Measurements from ENCODE around the gene LRMDA. TPM values are rescaled to one million over a fixed set of nuclear protein-coding genes. Genes with fewer than 3 reads are reported as not detected.

Gene LRMDA
- total and polyA plus RNA-seq, 2 of the 8 experiments (the other 6 are each of a cell fraction or from before 2014, with no cell fraction given) = 0.86 to 2.8 TPM

DNA sequence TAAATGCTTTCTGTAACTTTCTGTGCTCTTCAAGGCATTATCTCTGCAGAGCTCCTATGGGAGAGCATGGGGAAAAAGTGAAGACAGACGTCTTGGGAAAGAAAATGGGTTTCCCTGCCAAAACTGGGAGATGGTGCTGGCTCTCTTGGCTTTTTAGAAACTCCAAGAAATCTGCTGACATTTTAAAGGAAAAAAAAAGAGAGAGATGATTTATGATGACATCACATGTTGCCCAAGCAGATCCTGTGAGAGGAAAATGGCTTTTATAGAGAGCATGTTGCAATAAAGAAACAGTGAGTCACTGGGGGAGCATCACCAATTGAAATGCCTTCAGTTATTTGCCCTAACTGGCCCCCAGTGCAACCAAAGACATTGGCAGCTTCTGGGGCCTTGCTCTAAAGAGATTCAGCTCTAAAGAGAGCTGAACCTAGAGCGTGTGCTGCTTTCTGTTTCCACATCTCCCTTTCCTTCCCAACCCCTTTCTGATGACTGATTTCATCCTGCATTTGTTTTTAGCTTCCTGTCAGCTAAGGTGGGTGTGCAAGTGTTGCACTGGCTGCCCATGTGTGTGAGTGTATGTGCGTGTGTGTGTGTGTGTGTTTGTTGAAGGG is 37.7 kb downstream of the LRMDA start:
- H3K27ac ChIP-seq (ENCODE audit: low read depth, low read length) = no peak overlapping the region
- CTCF ChIA-PET (ENCODE audit: partially characterized antibody) = no interaction called here
- no peaks in the 10 kb centered on the region for H4K20me1 ChIP-seq (replicated peaks in 1 of 2; ENCODE audit: control insufficient read depth in 1 of 2, insufficient read depth in 2 of 2, low read length in 2 of 2)
- H2BK120ac ChIP-seq (replicated peaks; ENCODE audit: low read depth, low read length) = no peak overlapping the region
- no peak overlapping the region for H3K4me3 ChIP-seq (ENCODE audit: extremely low read depth in 1 of 4, insufficient read depth in 2 of 4, low read depth in 3 of 4, low read length in 4 of 4)
- H3K4me2 ChIP-seq (ENCODE audit: insufficient read depth in 1 of 2, low read depth in 2 of 2, low read length in 2 of 2) = no peak overlapping the region
- no peak overlapping the region for H3K18ac ChIP-seq (ENCODE audit: extremely low read depth, low read length)
- H3K79me2 ChIP-seq (ENCODE audit: control insufficient read depth in 1 of 2, insufficient read depth in 2 of 2, low read length in 2 of 2) = no peaks in the 10 kb centered on the region
- H2AFZ ChIP-seq (ENCODE audit: low read length) = no peak overlapping the region
- H3K9ac ChIP-seq (replicated peaks in 1 of 4; ENCODE audit: extremely low read depth in 1 of 4, low read depth in 3 of 4, low read length in 3 of 4) = no peak overlapping the region
- H2AK5ac ChIP-seq (ENCODE audit: low read depth, low read length) = no peak overlapping the region
- H3K27me3 ChIP-seq (replicated peaks in 1 of 4; ENCODE audit: control insufficient read depth in 3 of 4, extremely low read depth in 1 of 4, insufficient read depth in 3 of 4, low read length in 3 of 4) = 0 out of 7 replicates have a peak, but pooled peaks cover 0 to 2% (median 0%) of the 10 kb centered on the region in 4 experiments
- peak overlapping the region; percentile 82; the same call in 1 of the 2 replicates for H2BK15ac ChIP-seq (ENCODE audit: low read length)
- H3K79me1 ChIP-seq (ENCODE audit: low read depth, low read length) = no peaks in the 10 kb centered on the region
- H3K4ac ChIP-seq (replicated peaks; ENCODE audit: insufficient read length, low read depth, low read length) = no peak overlapping the region
- POLR2A ChIA-PET (ENCODE audit: partially characterized antibody) = no interaction called here
- H3K23ac ChIP-seq (ENCODE audit: insufficient read length) = no peak overlapping the region
- no peak overlapping the region for H2BK12ac ChIP-seq (ENCODE audit: low read depth, low read length)
- 85% methylated on average over 3 of the region's 3 CpGs; no CpG with 5 or more reads in 1 of the 2 experiments for WGBS, 2 experiments (ENCODE audit: extremely low coverage in 1 of 2, insufficient coverage in 1 of 2, insufficient read length in 1 of 2, insufficient replicate concordance in 2 of 2, low coverage in 1 of 2, low lambda C conversion rate in 2 of 2, missing lambda C conversion rate in 1 of 2)
- H2BK20ac ChIP-seq (ENCODE audit: low read length) = no peak overlapping the region
- H3K56ac ChIP-seq (replicated peaks; ENCODE audit: insufficient read length, low read depth, low read length) = no peak overlapping the region
- no peak overlapping the region for H4K91ac ChIP-seq (replicated peaks; ENCODE audit: insufficient read length, low read length)
- H4K5ac ChIP-seq (ENCODE audit: insufficient read length, low read depth, low read length) = no peak overlapping the region
- no peak for FAIRE-seq
- peaks cover 0 to 4% (median 0%) of the 10 kb centered on the region in 4 experiments; a peak in 3 of 7 replicates for H3K4me1 ChIP-seq (replicated peaks in 1 of 4; ENCODE audit: control insufficient read depth in 3 of 4, insufficient read depth in 4 of 4, low read length in 3 of 4)
- no peak overlapping the region for H3K14ac ChIP-seq (ENCODE audit: insufficient read length)
- DNase-seq (ENCODE audit: low read depth in 1 of 2, low spot score in 2 of 2) = no peak
- no peak overlapping the region; the same call in 1 of the 2 replicates for H2BK5ac ChIP-seq (ENCODE audit: low read depth, low read length)
- H3K36me3 ChIP-seq (ENCODE audit: control insufficient read depth in 2 of 4, insufficient read depth in 4 of 4, low read length in 3 of 4) = no peaks in the 10 kb centered on the region
- H4K8ac ChIP-seq (ENCODE audit: extremely low read depth, insufficient read depth, low read length) = peak overlapping the region; percentile 28; the same call in 1 of the 2 replicates
- no peaks in the 10 kb centered on the region for H3K23me2 ChIP-seq (ENCODE audit: low read depth, low read length)
- peaks cover 0 to 1% of the 10 kb centered on the region in 2 experiments; a peak in 1 of 4 replicates for H3K9me3 ChIP-seq (ENCODE audit: insufficient read depth in 2 of 2, low read depth in 1 of 2, low read length in 1 of 2)
- no peak for TF ChIP-seq BCL11A (IDR thresholded peaks at IDR 0.05; ENCODE audit: low read depth in 2 of 2, low read length in 2 of 2)
- no peak for TF ChIP-seq YY1 (IDR thresholded peaks at IDR 0.05; ENCODE audit: low read depth, low read length)
- TF ChIP-seq KDM1A (IDR thresholded peaks at IDR 0.05; ENCODE audit: borderline replicate concordance, low read length) = no peak
- no peak for TF ChIP-seq ASH2L (IDR thresholded peaks at IDR 0.05; ENCODE audit: low read length)
- TF ChIP-seq BACH1 (IDR thresholded peaks at IDR 0.05; ENCODE audit: low read length) = no peak
- no peak for TF ChIP-seq TBP (IDR thresholded peaks at IDR 0.05; ENCODE audit: low read depth, low read length)
- no peak for TF ChIP-seq CHD1 (IDR thresholded peaks at IDR 0.05; ENCODE audit: low read depth, low read length)
- no peak for TF ChIP-seq KDM4A (IDR thresholded peaks at IDR 0.05; ENCODE audit: low read depth, low read length, severe bottlenecking)
- TF ChIP-seq, protein P1, sequence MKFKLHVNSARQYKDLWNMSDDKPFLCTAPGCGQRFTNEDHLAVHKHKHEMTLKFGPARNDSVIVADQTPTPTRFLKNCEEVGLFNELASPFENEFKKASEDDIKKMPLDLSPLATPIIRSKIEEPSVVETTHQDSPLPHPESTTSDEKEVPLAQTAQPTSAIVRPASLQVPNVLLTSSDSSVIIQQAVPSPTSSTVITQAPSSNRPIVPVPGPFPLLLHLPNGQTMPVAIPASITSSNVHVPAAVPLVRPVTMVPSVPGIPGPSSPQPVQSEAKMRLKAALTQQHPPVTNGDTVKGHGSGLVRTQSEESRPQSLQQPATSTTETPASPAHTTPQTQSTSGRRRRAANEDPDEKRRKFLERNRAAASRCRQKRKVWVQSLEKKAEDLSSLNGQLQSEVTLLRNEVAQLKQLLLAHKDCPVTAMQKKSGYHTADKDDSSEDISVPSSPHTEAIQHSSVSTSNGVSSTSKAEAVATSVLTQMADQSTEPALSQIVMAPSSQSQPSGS (IDR thresholded peaks at IDR 0.05; ENCODE audit: low read length) = no peak
- TF ChIP-seq MAFK (IDR thresholded peaks at IDR 0.05; ENCODE audit: low read depth, low read length) = no peak
- no peak for TF ChIP-seq EP300 (IDR thresholded peaks at IDR 0.05; ENCODE audit: borderline replicate concordance in 1 of 2, low read depth in 2 of 2, low read length in 2 of 2)
- no peak for TF ChIP-seq SRF (IDR thresholded peaks at IDR 0.05; ENCODE audit: low read depth, low read length)
